Measurements from ENCODE around the gene PIGP. TPM values are rescaled to one million over a fixed set of nuclear protein-coding genes. Genes with fewer than 3 reads are reported as not detected.

The PIGP gene
- total RNA-seq (2022; extraction: Qiagen RNA extraction) = 16.0 to 17.4 TPM (median 16.5 TPM) in 5 replicates

GRCh38 chr21:37072988-37073416, at the start of gene PIGP, which contains the start of gene TTC3:
TSS of gene PIGP (minus strand) at chr21:37073071. CDS start at chr21:37072515, 556 bp downstream.
TSS of gene TTC3 (plus strand) at chr21:37073254. CDS start at chr21:37087258, 14,004 bp downstream.

Other genes with a start within 250 kb of the PIGP start
- gene HLCS, start 106.4 kb downstream of the PIGP start, total RNA-seq (2022; extraction: Qiagen RNA extraction) = 4.9 to 8.5 TPM (median 6.0 TPM) in 5 replicates
- 0.38 to 0.59 TPM (median 0.59 TPM) in 5 replicates for gene RIPPLY3, start 66.4 kb downstream of the PIGP start, total RNA-seq (2022; extraction: Qiagen RNA extraction)
- 23.9 to 54.9 TPM (median 27.6 TPM) in 5 replicates for gene TTC3, start 183 bp upstream of the PIGP start, total RNA-seq (2022; extraction: Qiagen RNA extraction)
- 28.9 to 40.1 TPM (median 30.9 TPM) in 5 replicates for gene VPS26C, start 194.3 kb upstream of the PIGP start, total RNA-seq (2022; extraction: Qiagen RNA extraction)

Measured in A549 treated with Hydrocortisone at 1 μM for 4 hours (cell line).